Astrocyte of the cerebellum (primary cell): ENCODE results near the gene SEMA5A.
A peak's percentile ranks its signal among the peaks of the same experiment; 100 is the strongest.

Experiments used
- DNase-seq: peaks from one replicate; pipeline ENCODE4 v3.0.0-alpha.2; 2011; ENCODE audit warnings: low read depth
- H3K4me3 ChIP-seq: 2 replicates; pipeline ENCODE4 v1.5.1; 2011; ENCODE audit warnings: mild to moderate bottlenecking, low read depth, low read length, moderate library complexity
- CTCF ChIP-seq: IDR thresholded peaks from 2 replicates; pipeline ENCODE4 v1.5.1; 2012; ENCODE audit warnings: low read length, low read depth, moderate library complexity, mild to moderate bottlenecking; ENCODE audit errors: missing control alignments
- in situ Hi-C: cut with HindIII; loops from 2 replicates; pipeline ENCODE4 v1.10.0; 2017; ENCODE audit warnings: low sequenced_read_pairs

Gene SEMA5A

GRCh38 chr5:9500193-9500592 lies 45.7 kb downstream of the SEMA5A start:
- in situ Hi-C loops, result no loop called here
- no peak for TF ChIP-seq CTCF
- DNase-seq, result no peak
- no peak overlapping the region for H3K4me3 ChIP-seq

GRCh38 chr5:9499498-9499876 lies 46.4 kb downstream of the SEMA5A start:
- H3K4me3 ChIP-seq, result no peak overlapping the region
- no peak for TF ChIP-seq CTCF
- in situ Hi-C loops, result loop anchor here (5.0 kb wide), 1 partner anchor 42 kb away; no protein-coding TSS in a partner anchor
- no peak for DNase-seq

- in situ Hi-C loops, result loop anchor here (5.0 kb wide), 1 partner anchor 42 kb away; no protein-coding TSS in a partner anchor
- no peak overlapping the region for H3K4me3 ChIP-seq
- no peak for DNase-seq
- peak; percentile 62 for TF ChIP-seq CTCF
These were observed 47.1 kb downstream of the SEMA5A start for GRCh38 chr5:9498541-9499497.

GRCh38 chr5:9497347-9497746 lies 48.5 kb downstream of the SEMA5A start:
- TF ChIP-seq CTCF, result no peak
- in situ Hi-C loops, result loop anchor here (5.0 kb wide), 1 partner anchor 40 kb away; no protein-coding TSS in a partner anchor
- no peak overlapping the region for H3K4me3 ChIP-seq
- no peak for DNase-seq

- DNase-seq, result no peak
- no peak overlapping the region for H3K4me3 ChIP-seq
- in situ Hi-C loops, result loop anchor here (5.0 kb wide), 1 partner anchor 40 kb away; no protein-coding TSS in a partner anchor
- TF ChIP-seq CTCF, result no peak
These were observed 49.1 kb downstream of the SEMA5A start for GRCh38 chr5:9496801-9497200.

GRCh38 chr5:9495121-9495520 lies 50.8 kb downstream of the SEMA5A start:
- TF ChIP-seq CTCF, result no peak
- no peak overlapping the region for H3K4me3 ChIP-seq
- in situ Hi-C loops, result loop anchor here (5.0 kb wide), 1 partner anchor 38 kb away; no protein-coding TSS in a partner anchor
- no peak for DNase-seq
